ENCODE results near the gene ZNF736. TPM values are rescaled to one million over a fixed set of nuclear protein-coding genes. Genes with fewer than 3 reads are reported as not detected.
A peak's percentile ranks its signal among the peaks of the same experiment; 100 is the strongest.
"Not testable (repeated sequence)": the region's sequence is repeated elsewhere in the genome, so short reads cannot be mapped to it uniquely, and the experiment has no call there.

Gene ZNF736
- total RNA-seq, 2 experiments from 2014 or later, result 22.5 to 24.5 TPM

GRCh38 chr7:64316031-64316742, 2.4 kb downstream of the ZNF736 start:
- H3K9me3 Mint-ChIP-seq, result peaks cover 25% of the 10 kb centered on the region

GRCh38 chr7:64320547-64321513, 7.1 kb downstream of the ZNF736 start:
- CTCF ChIA-PET, result no interaction called here
- Mint-ChIP-seq H3K4me3 (no peak overlapping the region), H3K27ac (no peak overlapping the region), H3K36me3 (ENCODE audit: low read depth) (peaks cover 71% of the 10 kb centered on the region), H3K4me1 (peaks cover 4% of the 10 kb centered on the region), H3K9me3 (peaks cover 52% of the 10 kb centered on the region), H3K27me3 (no peaks in the 10 kb centered on the region)
- POLR2A ChIA-PET, result interaction anchor here (1.1 kb wide), 1 partner anchor 13 kb away, joined by 3 read pairs; no protein-coding TSS in a partner anchor
- no peak for DNase-seq

More at GRCh38 chr7:64316031-64316742, 2.4 kb downstream of the ZNF736 start:
- CTCF ChIA-PET, H3K27ac Mint-ChIP-seq, DNase-seq, H3K27me3 Mint-ChIP-seq: not testable (repeated sequence)
- H3K4me1 Mint-ChIP-seq, result peaks cover 30% of the 10 kb centered on the region
- H3K4me3 Mint-ChIP-seq, result peak overlapping the region; percentile 14
- POLR2A ChIA-PET, result interaction anchor here (2.4 to 4.4 kb wide), 3 partner anchors 9 to 350 kb away, joined by 11 to 34 read pairs (median 32); partner anchors contain the start of genes ZNF107 and ZNF680
- peaks cover 51% of the 10 kb centered on the region for H3K36me3 Mint-ChIP-seq (ENCODE audit: low read depth)

- ChIA-PET CTCF (interaction anchor here (1.3 kb wide), 1 partner anchor 10 kb away, joined by 3 read pairs; the partner anchor contains the start of gene ZNF736), POLR2A (interaction anchor here (1.2 kb wide), 1 partner anchor 342 kb away, joined by 3 read pairs; the partner anchor contains the start of gene ZNF107)
- not testable (repeated sequence) for H3K4me1 Mint-ChIP-seq, H3K27ac Mint-ChIP-seq, H3K4me3 Mint-ChIP-seq, DNase-seq, H3K27me3 Mint-ChIP-seq
- H3K9me3 Mint-ChIP-seq, result peaks cover 60% of the 10 kb centered on the region
- H3K36me3 Mint-ChIP-seq (ENCODE audit: low read depth), result peaks cover 80% of the 10 kb centered on the region
Measured at GRCh38 chr7:64324166-64324565, 10.4 kb downstream of the ZNF736 start.

GRCh38 chr7:64348713-64349210, 35.0 kb downstream of the ZNF736 start:
- Mint-ChIP-seq H3K36me3 (ENCODE audit: low read depth) (peaks cover 70% of the 10 kb centered on the region), H3K9me3 (peaks cover 66% of the 10 kb centered on the region)
- CTCF ChIA-PET, H3K4me1 Mint-ChIP-seq, DNase-seq, H3K27me3 Mint-ChIP-seq, H3K27ac Mint-ChIP-seq, H3K4me3 Mint-ChIP-seq: not testable (repeated sequence)
- POLR2A ChIA-PET, result interaction anchor here (1.0 kb wide), 1 partner anchor 214 kb away, joined by 4 read pairs; the partner anchor contains the start of gene ZNF680

GRCh38 chr7:64359543-64359942, 45.8 kb downstream of the ZNF736 start:
- Mint-ChIP-seq H3K4me3 (no peak overlapping the region), H3K36me3 (ENCODE audit: low read depth) (peaks cover 18% of the 10 kb centered on the region), H3K27ac (no peak overlapping the region), H3K27me3 (no peaks in the 10 kb centered on the region), H3K4me1 (no peaks in the 10 kb centered on the region), H3K9me3 (peaks cover 60% of the 10 kb centered on the region)
- ChIA-PET POLR2A (no interaction called here), CTCF (interaction anchor here (0.6 to 0.7 kb wide), 2 partner anchors 85 to 1224 kb away, joined by 3 to 4 read pairs; no protein-coding TSS in a partner anchor)
- DNase-seq, result no peak

GRCh38 chr7:64371116-64371515, 57.4 kb downstream of the ZNF736 start:
- POLR2A ChIA-PET, result no interaction called here
- H3K27me3 Mint-ChIP-seq, result no peaks in the 10 kb centered on the region
- no peaks in the 10 kb centered on the region for H3K4me1 Mint-ChIP-seq
- H3K4me3 Mint-ChIP-seq, result no peak overlapping the region
- DNase-seq, result no peak
- H3K36me3 Mint-ChIP-seq (ENCODE audit: low read depth), result no peaks in the 10 kb centered on the region
- CTCF ChIA-PET, result no interaction called here
- peaks cover 65% of the 10 kb centered on the region for H3K9me3 Mint-ChIP-seq
- H3K27ac Mint-ChIP-seq, result no peak overlapping the region

GRCh38 chr7:64373017-64373416, 59.3 kb downstream of the ZNF736 start:
- H3K4me1 Mint-ChIP-seq, result no peaks in the 10 kb centered on the region
- ChIA-PET POLR2A (no interaction called here), CTCF (no interaction called here)
- no peak overlapping the region for H3K27ac Mint-ChIP-seq
- H3K4me3 Mint-ChIP-seq, result no peak overlapping the region
- H3K36me3 Mint-ChIP-seq (ENCODE audit: low read depth), result no peaks in the 10 kb centered on the region
- H3K27me3 Mint-ChIP-seq, result no peaks in the 10 kb centered on the region
- no peak for DNase-seq
- peaks cover 64% of the 10 kb centered on the region for H3K9me3 Mint-ChIP-seq

- H3K27ac Mint-ChIP-seq, result no peak overlapping the region
- peaks cover 17% of the 10 kb centered on the region for H3K9me3 Mint-ChIP-seq
- no peaks in the 10 kb centered on the region for H3K4me1 Mint-ChIP-seq
- no peak overlapping the region for H3K4me3 Mint-ChIP-seq
- DNase-seq, result no peak
- no peaks in the 10 kb centered on the region for H3K36me3 Mint-ChIP-seq (ENCODE audit: low read depth)
- no peaks in the 10 kb centered on the region for H3K27me3 Mint-ChIP-seq
- ChIA-PET CTCF (no interaction called here), POLR2A (no interaction called here)
Measured at GRCh38 chr7:64400401-64400800, 86.6 kb downstream of the ZNF736 start.

Other genes starting within 250 kb of the ZNF736 start
- not detected for gene ZNF735, start 106.8 kb upstream of the ZNF736 start, total RNA-seq
- gene ZNF679, start 85.5 kb upstream of the ZNF736 start, total RNA-seq, result not detected
- 10 to 100 TPM; 12.8 to 13.0 TPM for gene ZNF680, start 249.1 kb downstream of the ZNF736 start, total RNA-seq